Measurements from ENCODE around the gene FIZ1. TPM values are rescaled to one million over a fixed set of nuclear protein-coding genes. Genes with fewer than 3 reads are reported as not detected.

Gene FIZ1
- total and polyA plus RNA-seq, 5 experiments from 2014 or later, result 2.8 to 22.0 (median 5.4) TPM

DNA sequence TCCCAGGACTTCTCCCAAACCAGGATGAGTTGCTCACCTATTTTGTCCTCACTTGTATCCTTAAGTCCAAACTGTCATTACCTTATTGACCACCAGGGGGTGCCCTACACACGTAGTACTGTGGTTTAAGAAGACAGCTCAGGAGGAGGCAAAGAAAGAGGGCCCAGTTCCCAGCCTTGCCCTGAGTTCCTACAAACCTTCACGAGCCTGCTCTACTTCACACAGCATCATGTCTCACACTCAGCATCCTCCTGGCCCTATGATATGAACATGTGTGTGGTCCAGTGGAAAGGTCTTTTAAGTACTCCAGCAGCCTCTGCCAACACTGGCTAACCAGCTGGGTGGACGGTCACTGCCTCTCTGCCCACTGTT lies 33.1 kb upstream of the FIZ1 start:
- POLR2A ChIA-PET, result interaction anchor here (0.6 to 9.3 kb wide), 16 partner anchors 8 to 620 kb away, joined by 3 to 148 read pairs (median 5); partner anchors contain the start of genes CCDC106, FIZ1, U2AF2 and ZNF524
- H3K4me3 Mint-ChIP-seq, result peak overlapping the region in 8 of 10 donors; percentile 7 to 83 (median 34)

DNA sequence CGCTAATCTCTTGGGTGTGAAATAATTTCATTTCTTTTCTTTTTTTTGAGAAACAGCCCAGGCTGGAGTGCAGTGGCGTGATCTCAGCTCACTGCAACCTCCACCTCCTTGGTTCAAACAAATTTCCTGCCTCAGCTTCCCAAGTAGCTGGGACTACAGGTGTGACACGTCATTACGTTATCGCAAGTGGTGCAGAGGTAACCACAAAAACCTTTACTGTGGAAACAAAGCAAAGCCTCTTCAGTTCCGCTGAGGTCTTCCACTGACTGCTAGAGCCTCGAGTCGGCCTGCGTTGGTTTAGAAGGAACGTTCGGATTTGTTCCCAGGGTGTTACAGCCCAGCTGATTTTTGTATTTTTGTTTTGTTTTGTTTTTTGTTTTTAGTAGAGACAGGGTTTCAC lies 27.0 kb upstream of the FIZ1 start:
- peak overlapping the region; percentile 70 to 97 (median 94) for H3K27ac Mint-ChIP-seq
- POLR2A ChIA-PET, result interaction anchor here (0.9 to 6.0 kb wide), 8 partner anchors 11 to 151 kb away, joined by 3 to 76 read pairs (median 12); partner anchors contain the start of genes FIZ1, ZNF524, ZNF580 and ZNF628
- H3K4me3 Mint-ChIP-seq, result peak overlapping the region; percentile 54 to 89 (median 82)
- DNase-seq, result peak in 8 of 10 donors; percentile 65 to 87 (median 82)
- ATAC-seq, result peak; percentile 70 to 74
- H3K36me3 Mint-ChIP-seq, result no peaks in the 10 kb centered on the region
- H3K27me3 Mint-ChIP-seq, result no peaks in the 10 kb centered on the region
- H3K9me3 Mint-ChIP-seq, result peaks cover 0 to 2% (median 0%) of the 10 kb centered on the region in 9 donors
- peaks cover 16 to 47% (median 38%) of the 10 kb centered on the region in 4 donors for H3K4me1 Mint-ChIP-seq

More for the DNA sequence above, 33.1 kb upstream of the FIZ1 start:
- Mint-ChIP-seq H3K27ac (peak overlapping the region; percentile 6 to 93 (median 87)), H3K4me1 (peaks cover 34 to 52% (median 46%) of the 10 kb centered on the region in 4 donors), H3K36me3 (peaks cover 3 to 12% (median 4%) of the 10 kb centered on the region in 3 donors), H3K27me3 (no peaks in the 10 kb centered on the region), H3K9me3 (no peaks in the 10 kb centered on the region)
- peak; percentile 36 to 41 for ATAC-seq
- peak; percentile 66 to 97 (median 89) for DNase-seq

GRCh38 chr19:55625004-55625326 lies 25.6 kb upstream of the FIZ1 start:
- no peak for ATAC-seq
- H3K36me3 Mint-ChIP-seq, result no peaks in the 10 kb centered on the region
- DNase-seq, result no peak
- H3K27ac Mint-ChIP-seq, result peak overlapping the region; percentile 81 to 99 (median 98)
- POLR2A ChIA-PET, result interaction anchor here (0.7 to 6.0 kb wide), 14 partner anchors 8 to 345 kb away, joined by 3 to 76 read pairs (median 9); partner anchors contain the start of genes FIZ1, HSPBP1, ISOC2 and U2AF2
- peak overlapping the region; percentile 85 to 97 (median 89) for H3K4me3 Mint-ChIP-seq
- peaks cover 0 to 2% (median 0%) of the 10 kb centered on the region in 9 donors for H3K9me3 Mint-ChIP-seq
- H3K27me3 Mint-ChIP-seq, result no peaks in the 10 kb centered on the region
- H3K4me1 Mint-ChIP-seq, result peaks cover 23 to 60% (median 50%) of the 10 kb centered on the region in 4 donors

DNA sequence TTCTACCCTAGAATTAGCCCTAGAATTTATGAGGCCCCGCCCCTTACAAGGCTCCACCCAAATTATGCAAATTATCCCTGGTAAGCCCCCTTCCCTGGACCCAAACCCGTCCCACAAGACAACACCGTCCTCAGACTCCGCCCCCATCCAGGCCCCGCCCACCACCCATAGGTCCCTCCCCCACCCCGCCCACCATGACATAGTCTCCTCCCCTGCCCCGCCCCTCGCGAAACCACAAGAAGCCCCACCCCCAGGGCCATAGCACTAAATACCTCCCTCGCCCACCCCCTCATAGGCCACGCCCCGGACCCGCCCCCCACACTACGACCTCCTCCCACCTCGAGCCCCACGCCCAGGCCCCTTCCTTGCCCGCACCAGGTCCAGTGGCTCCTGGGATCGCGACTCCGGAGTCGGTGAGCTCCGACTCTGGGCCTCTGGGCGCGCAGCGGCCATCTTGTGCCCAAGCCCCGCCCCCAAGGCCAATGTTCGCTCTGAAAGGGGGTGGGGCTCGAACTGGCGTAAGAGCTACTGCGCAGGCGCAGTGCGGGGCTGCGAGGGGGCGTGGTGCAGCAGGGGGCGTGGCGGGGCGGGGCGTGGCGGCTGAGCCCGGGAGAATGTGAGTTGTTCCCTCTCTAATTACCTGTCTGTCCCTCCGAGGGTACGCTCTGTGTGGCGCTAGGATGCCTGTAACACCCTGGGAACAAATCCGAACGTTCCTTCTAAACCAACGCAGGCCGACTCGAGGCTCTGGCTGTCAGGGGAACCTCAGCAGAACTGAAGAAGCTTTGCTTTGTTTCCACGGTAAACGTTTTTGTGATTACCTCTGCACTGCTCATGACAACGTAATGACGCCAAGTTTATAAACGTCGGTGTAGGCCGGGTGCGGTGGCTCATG lies 25.0 kb upstream of the FIZ1 start, which contains the start of gene ZNF784:
Gene ZNF784, minus strand, starts transcription at position 458 of the 895 bp plus-strand sequence. Its CDS starts 5 bp downstream, at position 453.
- Mint-ChIP-seq H3K9me3 (peaks cover 0 to 2% (median 0%) of the 10 kb centered on the region in 9 donors), H3K27me3 (no peaks in the 10 kb centered on the region), H3K27ac (peak within 1 kb of the TSS; percentile 81 to 99 (median 98)), H3K4me3 (peak within 1 kb of the TSS; percentile 85 to 97 (median 89)), H3K36me3 (no peaks in the 10 kb centered on the region), H3K4me1 (peaks cover 26 to 65% (median 56%) of the 10 kb centered on the region in 4 donors)
- DNase-seq, result peak; percentile 87 to 97 (median 95)
- POLR2A ChIA-PET, result interaction anchor here (0.6 to 6.0 kb wide), 15 partner anchors 9 to 370 kb away, joined by 3 to 76 read pairs (median 7); partner anchors contain the start of genes FIZ1, HSPBP1, ISOC2 and U2AF2
- ATAC-seq, result peak; percentile 60

- Mint-ChIP-seq H3K27ac (peak overlapping the region; percentile 43 to 99 (median 98)), H3K9me3 (peaks cover 0 to 2% (median 0%) of the 10 kb centered on the region in 9 donors), H3K27me3 (no peaks in the 10 kb centered on the region), H3K36me3 (no peaks in the 10 kb centered on the region), H3K4me1 (peaks cover 27 to 67% (median 59%) of the 10 kb centered on the region in 4 donors), H3K4me3 (peak overlapping the region in 8 of 10 donors; percentile 15 to 97 (median 88))
- POLR2A ChIA-PET, result interaction anchor here (1.0 to 6.0 kb wide), 7 partner anchors 12 to 149 kb away, joined by 3 to 76 read pairs (median 13); partner anchors contain the start of genes FIZ1, U2AF2, ZNF524 and ZNF580
- ATAC-seq, result no peak
- no peak for DNase-seq
Measured at GRCh38 chr19:55623561-55623960, 24.2 kb upstream of the FIZ1 start.

DNA sequence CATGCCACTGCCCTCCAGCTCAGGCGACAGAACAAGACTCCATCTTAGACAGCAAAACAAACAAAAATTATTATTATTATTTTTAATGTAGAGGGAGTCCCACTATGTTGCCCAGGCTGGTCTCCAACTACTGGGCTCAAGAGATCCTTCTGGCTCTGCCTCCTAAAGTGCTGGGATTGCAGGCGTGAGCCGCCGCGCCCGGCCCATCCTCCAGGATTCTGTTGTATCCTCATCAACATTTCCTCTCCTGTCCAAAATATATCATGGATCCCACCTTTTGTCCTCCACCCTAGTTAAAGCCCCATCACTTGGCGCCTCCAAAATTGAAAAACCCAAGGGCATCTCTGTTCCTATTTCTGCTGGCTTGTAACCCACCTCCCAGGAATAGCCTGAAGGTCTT lies 23.8 kb upstream of the FIZ1 start:
- peaks cover 28 to 67% (median 61%) of the 10 kb centered on the region in 4 donors for H3K4me1 Mint-ChIP-seq
- peak overlapping the region in 4 of 10 donors; percentile 15 to 89 (median 53) for H3K4me3 Mint-ChIP-seq
- no peaks in the 10 kb centered on the region for H3K36me3 Mint-ChIP-seq
- H3K9me3 Mint-ChIP-seq, result peaks cover 0 to 2% (median 0%) of the 10 kb centered on the region in 9 donors
- DNase-seq (no peak), ATAC-seq (no peak)
- POLR2A ChIA-PET, result interaction anchor here (0.8 to 6.0 kb wide), 6 partner anchors 12 to 149 kb away, joined by 3 to 76 read pairs (median 29); partner anchors contain the start of genes FIZ1, ZNF524, ZNF580 and ZNF865
- H3K27ac Mint-ChIP-seq, result peak overlapping the region in 6 of 10 donors; percentile 73 to 99 (median 98)
- H3K27me3 Mint-ChIP-seq, result no peaks in the 10 kb centered on the region

- peaks cover 0 to 4% (median 3%) of the 10 kb centered on the region in 3 donors for H3K36me3 Mint-ChIP-seq
- H3K4me3 Mint-ChIP-seq, result no peak overlapping the region
- ATAC-seq, result no peak
- DNase-seq, result peak in 1 of 10 donors; percentile 56
- POLR2A ChIA-PET, result interaction anchor here (0.8 to 6.0 kb wide), 6 partner anchors 11 to 148 kb away, joined by 3 to 76 read pairs (median 3); partner anchors contain the start of genes FIZ1, ZNF524, ZNF580 and ZNF865
- H3K9me3 Mint-ChIP-seq, result peaks cover 0 to 2% (median 0%) of the 10 kb centered on the region in 9 donors
- H3K4me1 Mint-ChIP-seq, result peaks cover 29 to 63% (median 62%) of the 10 kb centered on the region in 4 donors
- no peaks in the 10 kb centered on the region for H3K27me3 Mint-ChIP-seq
- no peak overlapping the region for H3K27ac Mint-ChIP-seq
Measured at GRCh38 chr19:55622242-55622969, 23.1 kb upstream of the FIZ1 start.

DNA sequence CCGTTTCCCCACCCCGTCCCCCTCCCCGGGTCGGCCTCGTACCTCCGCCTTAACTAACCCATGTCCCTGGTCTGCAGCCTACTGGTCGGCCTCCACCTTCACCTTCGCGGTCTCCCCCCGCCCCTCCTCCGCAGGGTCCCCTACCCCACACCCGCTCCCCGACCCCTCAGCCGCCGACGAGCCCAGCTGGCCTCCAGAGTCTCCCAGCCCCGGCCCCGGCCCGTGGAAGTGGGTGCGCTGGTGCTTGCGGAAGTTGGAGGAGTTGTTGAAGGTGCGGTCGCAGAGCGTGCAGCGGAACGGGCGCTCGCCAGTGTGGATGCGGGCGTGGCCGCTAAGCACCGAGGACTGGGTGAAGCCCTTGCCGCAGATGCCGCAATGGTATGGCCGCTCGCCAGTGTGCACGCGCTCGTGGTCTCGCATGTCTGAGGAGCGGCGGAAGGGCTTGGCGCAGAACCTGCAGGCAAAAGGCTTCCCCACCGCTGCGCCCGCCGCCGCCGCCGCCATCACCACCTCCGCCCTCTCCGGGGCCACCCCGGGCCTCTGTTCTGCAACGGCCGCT lies 22.4 kb upstream of the FIZ1 start:
- Mint-ChIP-seq H3K36me3 (peaks cover 0 to 8% (median 6%) of the 10 kb centered on the region in 3 donors), H3K9me3 (peaks cover 0 to 2% (median 0%) of the 10 kb centered on the region in 9 donors), H3K27me3 (no peaks in the 10 kb centered on the region), H3K27ac (peak overlapping the region in 3 of 10 donors; percentile 32 to 70 (median 51)), H3K4me1 (peaks cover 27 to 59% (median 58%) of the 10 kb centered on the region in 4 donors), H3K4me3 (no peak overlapping the region)
- no peak for ATAC-seq
- DNase-seq, result peak in 1 of 10 donors; percentile 56
- POLR2A ChIA-PET, result interaction anchor here (1.1 to 6.0 kb wide), 3 partner anchors 16 to 22 kb away, joined by 3 to 76 read pairs (median 13); partner anchors contain the start of genes FIZ1, ZNF524 and ZNF580

GRCh38 chr19:55621205-55621672 lies 21.9 kb upstream of the FIZ1 start:
- H3K4me3 Mint-ChIP-seq, result peak overlapping the region in 2 of 10 donors; percentile 51 to 60
- peaks cover 0 to 2% (median 0%) of the 10 kb centered on the region in 9 donors for H3K9me3 Mint-ChIP-seq
- DNase-seq (no peak), ATAC-seq (no peak)
- peak overlapping the region in 9 of 10 donors; percentile 8 to 93 (median 83) for H3K27ac Mint-ChIP-seq
- peaks cover 26 to 54% (median 53%) of the 10 kb centered on the region in 4 donors for H3K4me1 Mint-ChIP-seq
- POLR2A ChIA-PET, result interaction anchor here (1.1 to 3.1 kb wide), 3 partner anchors 10 to 21 kb away, joined by 5 to 24 read pairs (median 13); partner anchors contain the start of genes FIZ1, ZNF524 and ZNF865
- H3K36me3 Mint-ChIP-seq, result peaks cover 0 to 9% (median 6%) of the 10 kb centered on the region in 3 donors
- H3K27me3 Mint-ChIP-seq, result no peaks in the 10 kb centered on the region

DNA sequence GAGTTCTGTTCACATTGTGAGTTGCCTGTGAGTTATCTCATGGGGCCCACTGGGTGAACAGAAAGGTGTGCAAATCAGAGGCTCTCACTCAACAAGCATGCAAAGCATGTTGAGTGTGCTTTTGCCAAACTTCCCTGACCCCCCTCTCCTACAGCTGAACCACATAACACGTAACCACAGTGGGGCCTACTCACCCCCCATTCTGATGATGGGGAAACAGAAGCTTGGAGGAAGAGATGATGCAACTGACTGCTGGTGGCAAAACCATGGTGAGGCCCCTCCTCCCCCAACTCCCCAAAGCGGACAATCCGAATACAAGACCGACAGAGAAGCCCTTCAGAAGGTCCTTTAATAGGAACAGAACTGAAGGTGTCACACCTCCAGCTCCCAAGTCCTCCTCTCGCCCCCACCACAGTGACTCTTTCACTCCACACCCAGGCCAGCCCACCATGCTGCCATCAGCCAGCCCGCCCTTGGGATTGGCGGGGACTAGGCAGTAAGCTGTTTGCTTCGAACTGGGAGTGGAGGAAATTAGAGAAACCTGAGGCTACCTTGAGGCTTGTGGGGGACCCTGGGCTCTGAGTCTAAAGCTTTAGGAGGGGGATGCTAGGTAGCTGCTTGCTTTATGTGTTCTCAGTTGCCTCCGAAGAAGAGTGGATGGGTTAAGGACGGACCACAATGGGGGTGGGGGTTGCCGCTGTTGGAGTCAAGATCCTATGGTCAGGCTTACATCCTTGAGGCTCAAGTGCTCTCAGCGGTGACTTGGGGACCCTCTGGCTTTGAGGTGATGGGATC lies 21.3 kb upstream of the FIZ1 start:
- Mint-ChIP-seq H3K27ac (peak overlapping the region; percentile 58 to 93 (median 80)), H3K36me3 (peaks cover 0 to 9% (median 6%) of the 10 kb centered on the region in 3 donors), H3K27me3 (no peaks in the 10 kb centered on the region), H3K9me3 (peaks cover 0 to 2% (median 0%) of the 10 kb centered on the region in 9 donors), H3K4me1 (peaks cover 26 to 50% (median 48%) of the 10 kb centered on the region in 4 donors), H3K4me3 (peak overlapping the region in 9 of 10 donors; percentile 21 to 68 (median 60))
- POLR2A ChIA-PET, result interaction anchor here (0.5 to 3.1 kb wide), 8 partner anchors 9 to 88 kb away, joined by 4 to 24 read pairs (median 4); partner anchors contain the start of genes FIZ1, U2AF2, ZNF524 and ZNF865
- peak in 8 of 10 donors; percentile 41 to 77 (median 64) for DNase-seq
- peak; percentile 35 to 44 for ATAC-seq

Data from naive thymus-derived CD8-positive, alpha-beta T cell (primary cell).